ENCODE data around the gene CCDC178. TPM values are rescaled to one million over a fixed set of nuclear protein-coding genes. Genes with fewer than 3 reads are reported as not detected.

The CCDC178 gene
- total and polyA plus RNA-seq, 2 experiments from 2014 or later, result 1.3 TPM; not detected in 1

- H3K9me2 ChIP-seq (replicated peaks; ENCODE audit: insufficient read depth), result no peaks in the 10 kb centered on the region
- no peaks in the 10 kb centered on the region for H3K9me3 ChIP-seq (ENCODE audit: low read depth)
- H3K27ac ChIP-seq, result no peak overlapping the region
- no peak overlapping the region for H3K4me3 ChIP-seq
- H3K4me2 ChIP-seq, result no peak overlapping the region
- no peak for DNase-seq (ENCODE audit: low spot score)
- H2AFZ ChIP-seq, result no peak overlapping the region
- H3K27me3 ChIP-seq, result no peaks in the 10 kb centered on the region
- TF ChIP-seq EZH2phosphoT487 (IDR thresholded peaks at IDR 0.05; ENCODE audit: low read depth, severe bottlenecking, unreplicated experiment) (no peak), CTCF (IDR thresholded peaks at IDR 0.05; ENCODE audit: poor library complexity) (no peak), EZH2 (IDR thresholded peaks at IDR 0.05; ENCODE audit: borderline replicate concordance) (no peak)
- no peaks in the 10 kb centered on the region for H3K4me1 ChIP-seq (ENCODE audit: insufficient read depth)
- H4K20me1 ChIP-seq (ENCODE audit: insufficient read depth, poor library complexity, severe bottlenecking), result no peaks in the 10 kb centered on the region
- H3K79me2 ChIP-seq, result no peaks in the 10 kb centered on the region
- 83% methylated on average over 1 of the region's 1 CpG for WGBS (ENCODE audit: low lambda C conversion rate, missing lambda C conversion rate)
- H3K36me3 ChIP-seq (replicated peaks; ENCODE audit: insufficient read depth, low read depth), result no peaks in the 10 kb centered on the region
These were observed 503.5 kb downstream of the CCDC178 start for GRCh38 chr18:32937066-32937465.

- Histone ChIP-seq H3K27me3 (no peaks in the 10 kb centered on the region), H2AFZ (no peak overlapping the region), H3K9me3 (ENCODE audit: low read depth) (no peaks in the 10 kb centered on the region), H3K79me2 (no peaks in the 10 kb centered on the region), H3K27ac (no peak overlapping the region), H4K20me1 (ENCODE audit: insufficient read depth, poor library complexity, severe bottlenecking) (no peaks in the 10 kb centered on the region), H3K4me3 (no peak overlapping the region), H3K36me3 (replicated peaks; ENCODE audit: insufficient read depth, low read depth) (no peaks in the 10 kb centered on the region), H3K4me2 (no peak overlapping the region), H3K9me2 (replicated peaks; ENCODE audit: insufficient read depth) (no peaks in the 10 kb centered on the region), H3K4me1 (ENCODE audit: insufficient read depth) (no peaks in the 10 kb centered on the region)
- no peak for DNase-seq (ENCODE audit: low spot score)
- TF ChIP-seq CTCF (IDR thresholded peaks at IDR 0.05; ENCODE audit: poor library complexity) (no peak), EZH2 (IDR thresholded peaks at IDR 0.05; ENCODE audit: borderline replicate concordance) (no peak), EZH2phosphoT487 (IDR thresholded peaks at IDR 0.05; ENCODE audit: low read depth, severe bottlenecking, unreplicated experiment) (no peak)
- WGBS (ENCODE audit: low lambda C conversion rate, missing lambda C conversion rate), result 73% methylated on average over 4 of the region's 4 CpGs
These were observed 506.3 kb downstream of the CCDC178 start for GRCh38 chr18:32934201-32934600.

- DNase-seq (ENCODE audit: low spot score), result peak; percentile 62
- no peaks in the 10 kb centered on the region for H3K9me2 ChIP-seq (replicated peaks; ENCODE audit: insufficient read depth)
These were observed 509.7 kb downstream of the CCDC178 start for GRCh38 chr18:32930695-32931301.

More at GRCh38 chr18:32930695-32931301, 509.7 kb downstream of the CCDC178 start:
- no peak overlapping the region for H3K4me3 ChIP-seq
- H3K79me2 ChIP-seq, result no peaks in the 10 kb centered on the region
- 47% methylated on average over 6 of the region's 6 CpGs for WGBS (ENCODE audit: low lambda C conversion rate, missing lambda C conversion rate)
- no peak overlapping the region for H3K27ac ChIP-seq
- H4K20me1 ChIP-seq (ENCODE audit: insufficient read depth, poor library complexity, severe bottlenecking), result no peaks in the 10 kb centered on the region
- no peaks in the 10 kb centered on the region for H3K36me3 ChIP-seq (replicated peaks; ENCODE audit: insufficient read depth, low read depth)
- H3K4me1 ChIP-seq (ENCODE audit: insufficient read depth), result no peaks in the 10 kb centered on the region
- H3K4me2 ChIP-seq, result no peak overlapping the region
- no peak overlapping the region for H2AFZ ChIP-seq
- H3K27me3 ChIP-seq, result no peaks in the 10 kb centered on the region
- TF ChIP-seq CTCF (IDR thresholded peaks at IDR 0.05; ENCODE audit: poor library complexity), result peak; percentile 60
- no peak for TF ChIP-seq EZH2 (IDR thresholded peaks at IDR 0.05; ENCODE audit: borderline replicate concordance)
- H3K9me3 ChIP-seq (ENCODE audit: low read depth), result no peaks in the 10 kb centered on the region
